Adrenal gland (tissue), 12 donors: ENCODE measurements around the gene ABL1. TPM values are rescaled to one million over a fixed set of nuclear protein-coding genes. Genes with fewer than 3 reads are reported as not detected.

Source experiments
- DNase-seq, 7 donors: peaks; one replicate each; pipeline ENCODE4 v3.0.0-alpha.2; 2019 to 2020
- H3K27ac ChIP-seq, 5 donors: fragments of 200-600 bp; sonication (generic) in 4 of 5; 1 replicate in 3 of 5; 2 replicates in 2 of 5; pipeline versions ENCODE4 v1.5.1 to v1.8.0; 2016 to 2020; ENCODE audit warnings: mild to moderate bottlenecking in 1 of 5
- H3K27me3 ChIP-seq: fragments of 200-600 bp; 2 replicates; pipeline ENCODE4 v1.8.0; 2021
- H3K36me3 ChIP-seq, 2 donors: fragments of 200-600 bp; replicated peaks in 1 of 2; 1 replicate in 1 of 2; 2 replicates in 1 of 2; pipeline versions ENCODE4 v1.5.1 to v1.8.0; 2018 to 2022
- H3K4me1 ChIP-seq, 2 donors: fragments of 200-600 bp; replicated peaks in 1 of 2; 1 replicate in 1 of 2; 2 replicates in 1 of 2; pipeline versions ENCODE4 v1.5.1 to v1.8.0; 2018 to 2021
- H3K4me3 ChIP-seq, 4 donors: fragments of 200-600 bp; sonication (generic) in 3 of 4; one replicate each; pipeline ENCODE4 v1.5.1; 2016 to 2018
- H3K9me3 ChIP-seq, 3 donors: fragments of 200-600 bp; sonication (generic) in 1 of 3; replicated peaks in 1 of 3; 1 replicate in 2 of 3; 2 replicates in 1 of 3; pipeline versions ENCODE4 v1.5.1 to v1.8.0; 2016 to 2021
- POLR2A ChIP-seq, 2 donors: fragments of 450-650 bp; IDR thresholded peaks; one replicate each; pipeline ENCODE4 v1.6.1; 2017; ENCODE audit warnings: antibody characterized with exemption in 2 of 2, mild to moderate bottlenecking in 2 of 2, moderate library complexity in 1 of 2
- WGBS, 4 donors: extraction: QIAGEN DNeasy Blood & Tissue Kit in 2 of 4; methylation state at CpG; one replicate each; pipeline versions ENCODE4 v1.1.5 to v1.1.7; 2013 to 2017; 5-methylcytosine and 5-hydroxymethylcytosine counted together
- intact Hi-C, 2 donors: fragments of 100-400 bp; cut with DNase I; formaldehyde crosslinking; loops; one replicate each; pipeline versions ENCODE4 v1.14.1 to v1.15.0; 2022 to 2023
- polyA plus RNA-seq, 3 donors: library from polyadenylated mRNA; stranded (reverse); fragments of 200-250 nt in 2 of 3; fragments of 350-450 nt in 1 of 3; fragmentation: Illumina TruSeq in 1 of 3; extraction: RNeasy Lipid Tissue Mini Kit (QIAGEN cat#74804) in 1 of 3; gene quantifications; one replicate each; pipeline ENCODE4 v1.2.3, GENCODE V29; 2013 to 2014
- total RNA-seq, 9 donors: library from RNA; depleted of rRNA in 4 of 9; stranded (reverse); fragments of >200 nt in 4 of 9; fragments of 120-200 nt in 1 of 9; fragmentation: NEBNext Ultra II Directional in 1 of 9; extraction: Animal tissue kit (Norgen Biotek cat#: 25700) in 1 of 9; gene quantifications; one replicate each; pipeline versions ENCODE4 v1.1.0 to v1.2.4, GENCODE V29; 2013 to 2023
- TF ChIP-seq, protein P1 (sequence below), 6 experiments: fragments of 450-650 bp in 4 of 6; fragments of 200-600 bp in 2 of 6; sonication (generic) in 1 of 6; IDR thresholded peaks; 1 replicate in 5 of 6; 2 replicates in 1 of 6; pipeline versions ENCODE4 v1.5.1 to v1.8.0; 2016 to 2021; ENCODE audit warnings: antibody characterized with exemption in 6 of 6, mild to moderate bottlenecking in 2 of 6, moderate library complexity in 1 of 6
- donor health status: healthy with polysubstance abuse.
- donor health status: Bipolar disorder and iron deficiency.
- donor health status: DM: yes; HTN: yes; CAD: no.
- donor health status: DM: no; HTN: no; CAD: no.
- donor health status: DM: no; HTN: no; CAD: no.
- donor health status: DM: yes; HTN: yes; CAD: no.

ABL1 gene
- total and polyA plus RNA-seq, 12 donors: 27.2 to 83.2 (median 45.7) TPM

DNA sequence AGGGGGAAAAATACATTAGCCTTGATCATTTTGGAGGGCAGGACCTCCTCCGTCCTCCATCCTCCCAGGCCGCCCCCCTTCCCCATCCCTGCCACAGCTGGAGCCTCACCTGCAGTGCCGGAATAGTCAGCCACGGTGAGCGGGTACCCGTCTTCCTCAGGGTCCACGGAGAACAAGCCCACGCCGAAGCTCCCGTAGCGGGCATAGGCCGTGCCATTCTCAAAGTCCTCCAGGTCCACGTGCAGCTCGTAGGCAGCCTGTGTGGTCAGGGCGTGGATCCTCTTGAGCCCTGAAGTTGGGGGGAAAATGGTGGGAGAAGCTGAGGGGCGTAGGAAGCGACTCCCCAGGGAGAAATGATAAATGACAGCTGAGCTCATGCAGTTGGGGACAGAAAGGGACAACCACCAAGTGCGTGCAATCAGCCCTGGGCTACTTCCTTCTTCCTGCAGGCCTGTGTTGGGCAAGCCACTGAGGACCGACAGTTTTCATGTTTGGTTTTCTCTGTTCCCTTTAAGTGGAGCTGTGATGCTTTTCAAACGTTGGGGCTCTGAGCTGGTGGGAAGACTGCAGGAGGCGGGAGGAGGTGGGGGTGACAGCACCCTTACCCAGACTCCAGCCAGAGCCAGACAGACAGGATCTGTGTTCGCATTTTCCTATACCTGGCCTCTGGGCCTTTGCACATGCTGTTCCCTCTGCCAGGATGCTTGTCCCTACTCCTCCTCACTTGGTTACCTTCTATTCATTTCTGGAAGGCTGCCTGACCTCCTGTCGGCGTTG is 70.3 kb downstream of the ABL1 start:
- Histone ChIP-seq H3K27ac (no peak overlapping the region), H3K9me3 (no peaks in the 10 kb centered on the region), H3K4me1 (no peaks in the 10 kb centered on the region), H3K4me3 (no peak overlapping the region), H3K36me3 (no peaks in the 10 kb centered on the region), H3K27me3 (no peaks in the 10 kb centered on the region)
- TF ChIP-seq POLR2A (IDR thresholded peaks at IDR 0.05): no peak
- TF ChIP-seq, protein P1, sequence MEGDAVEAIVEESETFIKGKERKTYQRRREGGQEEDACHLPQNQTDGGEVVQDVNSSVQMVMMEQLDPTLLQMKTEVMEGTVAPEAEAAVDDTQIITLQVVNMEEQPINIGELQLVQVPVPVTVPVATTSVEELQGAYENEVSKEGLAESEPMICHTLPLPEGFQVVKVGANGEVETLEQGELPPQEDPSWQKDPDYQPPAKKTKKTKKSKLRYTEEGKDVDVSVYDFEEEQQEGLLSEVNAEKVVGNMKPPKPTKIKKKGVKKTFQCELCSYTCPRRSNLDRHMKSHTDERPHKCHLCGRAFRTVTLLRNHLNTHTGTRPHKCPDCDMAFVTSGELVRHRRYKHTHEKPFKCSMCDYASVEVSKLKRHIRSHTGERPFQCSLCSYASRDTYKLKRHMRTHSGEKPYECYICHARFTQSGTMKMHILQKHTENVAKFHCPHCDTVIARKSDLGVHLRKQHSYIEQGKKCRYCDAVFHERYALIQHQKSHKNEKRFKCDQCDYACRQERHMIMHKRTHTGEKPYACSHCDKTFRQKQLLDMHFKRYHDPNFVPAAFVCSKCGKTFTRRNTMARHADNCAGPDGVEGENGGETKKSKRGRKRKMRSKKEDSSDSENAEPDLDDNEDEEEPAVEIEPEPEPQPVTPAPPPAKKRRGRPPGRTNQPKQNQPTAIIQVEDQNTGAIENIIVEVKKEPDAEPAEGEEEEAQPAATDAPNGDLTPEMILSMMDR (IDR thresholded peaks at IDR 0.05): no peak
- intact Hi-C loops: no loop called here
- no peak for DNase-seq
- WGBS, 4 donors: 91 to 95% (median 91%) methylated on average over 14 to 24 of the region's 24 CpGs

DNA sequence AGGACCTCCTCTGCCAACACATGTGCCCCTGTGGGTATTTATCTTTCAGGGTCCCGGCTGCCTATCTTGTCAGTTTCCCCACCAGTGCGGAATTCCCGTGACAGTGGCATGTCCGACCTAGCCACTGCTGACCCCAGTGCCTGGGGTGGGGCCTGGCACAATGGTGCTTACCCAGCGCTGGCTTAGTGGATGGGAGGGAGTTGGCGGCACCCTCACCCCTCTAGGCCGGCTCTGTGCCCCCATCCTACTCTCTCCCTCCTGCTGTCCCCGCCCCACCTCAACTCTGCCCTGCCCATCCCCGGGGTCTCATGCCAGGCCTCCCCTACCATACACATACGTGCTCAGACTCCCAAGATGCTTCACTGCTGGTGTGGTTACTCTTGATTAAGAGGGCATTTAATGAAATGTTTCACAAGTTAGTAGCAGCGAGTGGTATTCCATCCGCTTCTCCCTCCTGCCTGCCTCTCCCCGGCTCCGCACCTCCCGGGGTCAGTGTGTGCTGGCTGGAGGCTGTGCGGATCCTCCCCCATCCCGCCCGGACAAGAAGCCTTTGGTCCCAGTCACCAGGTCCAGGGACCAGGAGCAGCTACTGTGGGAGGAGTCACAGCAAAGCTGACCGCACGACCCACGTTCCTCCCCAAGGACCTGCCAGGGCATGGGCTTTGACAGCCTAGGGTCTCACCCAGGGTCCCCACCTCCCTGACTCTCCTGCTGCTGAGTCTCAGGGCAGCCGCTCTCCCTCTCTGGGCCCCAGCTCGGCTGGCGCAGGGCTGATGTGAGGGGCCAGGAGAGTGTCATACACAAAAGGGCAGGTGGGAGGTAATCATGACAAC is 71.1 kb downstream of the ABL1 start:
- Histone ChIP-seq H3K27me3 (no peaks in the 10 kb centered on the region), H3K9me3 (no peaks in the 10 kb centered on the region), H3K27ac (no peak overlapping the region), H3K36me3 (no peaks in the 10 kb centered on the region), H3K4me3 (no peak overlapping the region), H3K4me1 (no peaks in the 10 kb centered on the region)
- TF ChIP-seq, protein P1 (IDR thresholded peaks at IDR 0.05): no peak
- no peak for TF ChIP-seq POLR2A (IDR thresholded peaks at IDR 0.05)
- intact Hi-C loops: no loop called here
- 87 to 93% (median 90%) methylated on average over 23 to 24 of the region's 24 CpGs for WGBS, 4 donors
- DNase-seq: no peak

DNA sequence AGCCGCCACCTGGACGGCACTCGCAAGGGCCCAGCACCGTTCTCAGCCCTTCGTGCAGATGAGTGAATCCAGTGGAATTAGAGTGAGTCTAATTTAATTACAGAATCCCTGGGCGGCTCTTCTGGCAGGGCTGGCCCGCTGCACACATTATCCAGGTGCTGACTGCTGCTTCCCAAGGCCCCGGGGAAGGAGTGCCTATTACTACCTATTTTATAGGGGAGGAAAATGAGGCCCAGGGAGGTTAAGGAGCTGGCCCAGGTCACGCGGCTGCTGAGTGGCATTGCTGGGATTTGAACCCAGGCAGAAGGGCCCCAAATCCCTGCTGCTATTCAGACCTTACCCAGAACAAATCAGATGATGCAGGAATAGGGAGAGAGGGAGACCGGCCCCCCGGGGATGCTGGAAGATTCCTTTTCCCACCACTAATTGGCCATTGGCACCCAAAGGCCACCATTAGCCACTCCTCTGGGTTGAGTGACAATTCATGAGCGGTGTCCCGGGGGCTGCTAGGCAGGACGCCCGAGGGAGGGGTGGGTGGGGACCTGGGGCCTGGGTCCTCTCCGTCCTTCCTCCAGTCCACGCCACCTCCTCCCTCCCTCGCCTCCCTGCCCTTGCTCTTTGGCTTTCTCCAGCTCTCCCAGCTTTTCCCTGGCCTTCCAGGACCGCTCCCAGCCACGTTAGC is 71.8 kb downstream of the ABL1 start:
- TF ChIP-seq, protein P1 (IDR thresholded peaks at IDR 0.05): no peak
- no peak for TF ChIP-seq POLR2A (IDR thresholded peaks at IDR 0.05)
- Histone ChIP-seq H3K9me3 (no peaks in the 10 kb centered on the region), H3K27me3 (no peaks in the 10 kb centered on the region), H3K36me3 (no peaks in the 10 kb centered on the region), H3K27ac (no peak overlapping the region), H3K4me3 (no peak overlapping the region), H3K4me1 (no peaks in the 10 kb centered on the region)
- 84 to 92% (median 86%) methylated on average over 16 to 21 of the region's 21 CpGs for WGBS, 4 donors
- intact Hi-C loops: no loop called here
- DNase-seq: no peak
